ENCODE measurements around the gene SLC25A34.

Gene SLC25A34

DNA sequence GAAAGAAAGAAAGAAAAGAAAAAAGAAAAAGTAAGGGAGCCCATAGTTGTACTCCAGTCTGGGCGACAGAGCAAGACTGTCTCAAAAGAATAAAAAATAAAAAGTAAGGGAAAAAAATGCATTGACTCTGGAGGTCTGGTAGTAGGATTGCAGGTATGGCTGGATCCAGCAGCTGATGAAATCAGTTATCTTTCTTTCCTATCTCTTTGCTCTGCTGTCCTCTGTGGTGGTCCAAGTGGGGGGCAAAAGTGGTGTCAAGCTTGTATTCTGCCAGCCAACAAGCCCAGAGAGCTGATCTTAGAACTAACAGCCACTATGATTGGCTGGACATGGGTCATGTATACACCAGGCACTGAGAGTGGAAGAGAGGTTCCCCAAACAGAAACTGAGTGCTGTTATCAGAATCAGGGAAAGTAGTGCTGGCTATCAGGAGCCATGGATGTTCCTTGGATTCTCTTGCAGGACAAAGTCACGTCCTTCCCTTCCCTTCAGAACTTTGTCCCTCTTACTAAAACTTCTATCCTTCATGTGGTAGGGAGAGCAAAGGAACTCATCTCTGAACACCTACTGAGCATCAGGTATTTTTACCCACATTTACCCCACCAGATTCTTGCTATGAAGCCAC, 19.1 kb downstream of the SLC25A34 start:
- no peak for DNase-seq

DNA sequence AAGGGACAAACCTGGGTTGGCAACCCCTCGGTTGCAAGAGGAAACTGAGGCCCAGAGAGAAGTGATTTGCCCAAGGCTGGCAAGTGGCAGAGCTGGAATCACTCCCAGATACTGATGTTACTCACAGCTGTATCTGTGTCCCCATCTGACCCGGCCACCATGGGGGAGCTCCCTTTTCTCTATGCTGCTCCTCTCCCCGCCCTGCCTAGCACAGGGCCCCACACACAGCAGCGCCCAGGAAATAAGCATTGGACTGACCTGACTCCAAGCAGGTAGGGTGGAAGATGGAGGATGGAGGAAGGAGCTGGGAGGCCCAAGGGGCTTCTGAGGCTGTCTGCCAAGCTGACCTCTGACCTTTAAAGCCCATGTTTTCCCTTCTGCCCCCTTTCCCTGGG, 19.6 kb downstream of the SLC25A34 start:
- no peak for DNase-seq

DNA sequence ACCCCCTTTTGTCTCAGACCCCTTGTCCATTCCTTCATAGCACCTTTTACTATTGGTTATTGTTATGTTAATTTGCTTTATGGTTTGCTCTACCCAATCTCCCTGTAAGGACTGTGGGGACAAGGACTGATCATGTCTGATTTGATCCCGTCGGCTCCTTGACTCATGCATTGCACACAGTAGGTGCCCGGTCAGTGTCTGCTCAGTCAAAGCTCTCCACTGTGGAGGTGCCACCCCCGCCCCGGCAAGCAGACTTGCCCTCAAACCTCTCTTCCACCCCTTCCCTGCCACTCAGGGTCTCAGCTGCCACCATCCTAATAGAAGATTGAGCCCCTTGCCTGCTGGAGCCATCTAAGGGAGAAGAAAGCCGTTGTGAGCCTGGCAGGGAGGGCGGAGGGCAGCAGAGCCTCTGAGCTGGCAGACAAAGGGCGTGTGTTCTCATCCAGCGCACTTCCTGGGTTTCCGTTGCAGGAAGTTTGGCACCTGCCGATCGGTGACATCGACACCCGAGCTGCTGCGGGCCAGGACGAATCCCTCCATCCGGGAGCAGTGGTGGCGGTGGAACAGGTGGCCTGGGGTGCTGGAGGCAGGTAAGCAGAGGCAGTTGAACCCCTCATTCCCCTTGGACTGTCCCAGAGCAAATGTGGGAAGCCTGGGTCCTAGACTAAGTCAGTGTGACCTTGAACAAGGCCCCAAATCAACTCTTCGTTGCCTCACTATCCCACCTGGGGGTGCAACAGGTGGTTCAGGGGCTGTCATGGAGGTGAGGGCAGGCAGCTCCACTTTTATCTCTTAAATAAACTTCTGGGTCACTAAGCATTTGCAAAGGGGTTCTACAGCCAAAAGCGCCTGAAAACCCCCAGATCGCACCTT, 20.3 kb downstream of the SLC25A34 start:
- no peak for DNase-seq

DNA sequence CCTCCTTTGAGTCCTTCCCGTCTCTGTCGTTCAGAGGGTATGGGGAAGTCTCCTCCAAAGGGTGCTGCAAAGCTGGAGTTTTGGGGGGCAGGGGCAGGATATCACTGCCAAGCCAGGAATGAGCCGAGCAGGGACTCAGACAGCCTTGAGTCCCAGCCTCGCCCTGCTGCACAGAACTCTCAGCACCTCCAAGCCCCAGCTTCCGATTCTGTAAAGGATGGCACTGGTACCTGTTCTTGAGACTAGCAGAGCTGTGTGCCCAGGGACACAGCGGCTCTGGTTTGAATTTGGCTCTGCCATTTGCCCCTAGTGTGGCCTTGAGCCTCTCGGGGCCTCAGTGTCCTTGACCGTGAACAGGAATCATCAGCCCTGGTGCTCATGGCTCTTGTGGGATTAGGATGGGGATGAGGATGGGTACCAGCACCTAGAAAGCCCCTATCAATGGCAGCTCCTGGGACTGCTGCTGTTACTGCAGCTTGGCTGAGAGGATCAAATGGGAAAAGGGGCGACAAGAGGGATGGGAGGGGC, 21.0 kb downstream of the SLC25A34 start:
- DNase-seq: no peak

DNA sequence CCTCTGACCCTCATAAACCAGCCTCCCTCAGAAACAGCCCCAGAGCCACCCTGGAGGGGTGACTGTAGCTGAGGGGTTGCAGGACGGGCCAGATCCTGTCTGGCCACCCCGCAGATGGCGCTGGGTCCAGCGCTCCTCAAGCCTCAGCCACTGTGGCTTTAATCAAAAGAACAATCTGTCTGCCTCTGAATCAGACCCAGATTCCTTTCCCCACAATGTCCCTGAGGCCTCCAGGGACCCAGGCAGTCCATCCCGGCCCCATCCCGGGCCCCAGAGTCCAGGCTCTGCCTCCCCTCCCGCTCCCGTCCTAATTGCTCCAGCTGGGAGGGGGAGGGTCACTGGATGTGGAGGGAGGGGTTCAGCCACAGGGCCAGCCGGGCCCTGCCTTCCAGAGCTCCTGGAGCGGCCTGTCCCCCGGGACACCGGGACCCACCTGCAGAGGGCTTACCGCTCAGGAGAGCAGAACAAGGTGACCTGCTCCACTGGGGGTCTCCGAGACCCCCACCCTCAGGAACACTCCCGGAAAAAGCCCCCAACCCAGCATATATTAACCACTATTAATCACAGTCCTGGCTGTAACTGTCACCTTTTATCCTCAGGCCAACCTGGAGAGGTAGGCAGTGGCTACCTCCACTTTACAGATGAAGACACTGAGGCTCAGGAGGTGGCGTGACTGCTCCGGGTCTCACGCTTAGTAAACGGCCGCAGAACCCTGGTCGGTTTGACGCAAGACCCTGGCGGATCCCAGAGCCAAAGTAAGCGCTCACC, 21.7 kb downstream of the SLC25A34 start:
- DNase-seq: no peak

DNA sequence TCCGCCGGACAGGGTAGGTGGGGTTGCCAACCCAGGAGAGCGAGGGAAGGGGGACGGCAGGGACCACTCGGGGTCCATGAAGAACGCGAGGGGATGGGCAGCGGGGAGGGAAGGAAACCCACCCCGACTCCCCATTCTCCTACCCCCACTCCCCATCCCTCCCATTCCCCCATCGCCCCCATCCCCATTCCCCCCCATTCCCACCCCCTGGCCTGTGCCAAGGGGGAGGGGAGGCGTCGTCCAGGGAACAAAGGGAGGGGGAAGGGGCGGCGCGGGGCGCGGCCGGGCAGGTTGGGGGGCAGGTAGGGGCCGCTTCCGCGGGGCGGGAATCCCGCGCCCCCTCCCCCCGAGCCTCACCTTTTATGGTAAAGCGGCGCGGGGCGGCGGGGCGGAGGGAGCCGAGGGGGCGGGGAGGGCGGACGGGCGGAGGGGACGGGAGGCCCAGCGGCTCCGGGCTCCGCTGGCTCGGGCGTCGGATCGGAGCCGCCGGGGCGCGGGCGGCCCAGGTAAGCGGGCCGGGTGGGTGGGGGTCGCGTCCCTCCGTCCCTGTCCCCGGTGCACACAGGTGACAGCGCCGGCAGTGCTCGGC, 22.4 kb downstream of the SLC25A34 start, which contains the start of gene FBLIM1:
Gene FBLIM1 (plus strand): TSS at position 453 of the 589 bp plus-strand sequence. CDS start 6,189 bp downstream, outside the sequence.
- no peak for DNase-seq

DNA sequence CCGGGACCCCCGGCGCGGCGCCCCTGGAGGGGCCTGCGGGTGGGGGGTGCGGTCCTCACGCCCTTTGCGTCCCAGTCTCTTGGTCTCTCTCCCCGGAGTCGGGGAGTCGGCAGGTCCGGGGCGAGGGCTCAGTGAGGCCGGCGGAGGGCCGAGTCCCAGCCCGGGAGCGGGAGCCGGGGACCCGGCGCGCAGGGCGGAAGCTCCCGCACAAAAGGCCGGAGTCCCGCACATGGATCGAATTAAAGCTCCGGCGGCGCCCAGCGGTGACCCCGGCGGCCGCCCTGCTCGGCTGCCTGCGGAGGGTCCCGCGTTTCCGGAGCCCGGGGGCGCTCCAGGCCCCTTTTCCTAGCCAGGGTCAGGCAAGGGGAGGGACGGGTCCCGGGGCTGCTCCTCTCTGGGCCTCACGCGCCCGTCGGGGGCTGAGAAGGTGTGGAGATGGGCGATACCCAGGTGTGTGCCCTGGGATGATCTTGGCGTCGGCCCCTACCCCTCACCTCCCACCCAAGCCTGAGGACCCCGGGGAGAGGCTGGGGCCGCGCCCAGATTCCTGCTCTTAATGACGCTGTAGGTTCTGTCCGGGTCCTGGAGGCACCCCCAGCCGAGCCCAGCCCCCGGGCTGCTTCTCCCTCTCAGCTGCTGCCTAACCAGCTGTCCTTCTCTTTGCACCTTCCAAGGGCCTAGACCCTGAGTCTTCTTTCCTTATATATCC, 23.0 kb downstream of the SLC25A34 start:
- DNase-seq: no peak

DNA sequence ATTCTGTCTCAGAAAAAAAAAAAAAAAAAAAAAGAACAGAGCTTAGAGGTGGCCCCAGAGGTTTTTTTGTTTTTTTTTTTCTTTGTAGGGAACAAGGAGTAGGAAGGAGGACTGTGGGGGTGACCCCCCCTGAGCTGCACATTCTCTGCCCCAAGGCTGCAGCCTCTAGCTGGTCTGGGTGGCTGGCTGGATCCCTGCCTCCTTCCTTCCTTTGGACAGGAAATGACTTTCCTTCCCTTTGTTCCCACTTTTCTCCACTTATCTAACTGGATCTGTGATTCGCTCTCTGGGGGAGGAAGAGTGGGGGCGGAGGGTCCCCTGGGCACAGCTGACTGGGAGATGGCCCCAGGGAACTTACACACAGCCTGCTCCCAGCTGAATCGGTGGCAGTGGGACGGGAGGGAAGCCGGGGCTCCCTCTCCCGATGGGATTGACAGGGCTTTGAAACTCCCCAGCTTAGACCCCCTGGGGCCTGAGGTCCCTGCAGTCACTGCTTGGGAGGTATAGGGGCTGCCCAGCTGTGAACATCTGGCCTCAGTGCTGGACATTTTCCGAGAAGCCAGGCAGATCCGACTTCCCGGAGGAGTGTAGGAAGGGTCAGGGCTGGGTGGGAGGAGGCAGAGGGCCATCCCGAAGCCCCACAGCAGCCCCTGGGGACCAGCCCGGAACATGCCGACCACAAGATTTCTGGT, 24.6 kb downstream of the SLC25A34 start:
- no peak for DNase-seq

DNA sequence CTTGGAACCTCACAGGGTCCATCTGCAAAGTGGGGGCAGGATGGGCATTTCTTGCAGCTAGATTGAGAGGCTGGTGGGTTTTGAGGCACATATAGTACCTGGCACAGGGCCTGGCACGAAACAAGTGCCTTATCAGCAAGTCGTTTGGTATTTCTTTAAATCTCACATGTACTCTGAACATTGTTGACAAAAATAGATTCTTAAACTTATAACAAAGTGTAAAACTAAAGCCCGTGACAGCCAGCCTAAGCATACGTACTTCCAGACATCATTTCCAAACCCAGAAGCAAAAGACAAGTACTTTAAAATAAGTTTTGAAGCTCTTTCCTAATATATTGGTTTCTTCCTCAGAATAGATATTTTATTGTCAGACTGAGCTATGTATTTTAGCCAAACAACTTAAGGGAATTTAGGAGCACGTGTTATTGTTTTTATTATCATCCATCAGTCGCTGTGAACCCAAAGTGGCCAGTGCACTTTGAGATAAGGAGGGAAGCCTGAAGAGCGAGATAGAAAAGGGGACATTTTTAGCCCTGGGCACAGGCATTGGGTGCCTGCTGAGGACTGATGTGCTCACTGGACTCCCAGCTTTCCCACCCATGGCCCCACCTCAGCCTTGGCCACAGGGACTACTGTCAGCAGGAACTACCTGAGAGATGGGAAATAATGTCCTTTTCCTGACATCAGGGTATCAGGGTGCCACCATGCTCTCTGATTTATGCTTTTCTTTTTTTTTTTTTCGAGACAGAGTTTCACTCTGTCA, 25.5 kb downstream of the SLC25A34 start:
- DNase-seq: no peak

DNA sequence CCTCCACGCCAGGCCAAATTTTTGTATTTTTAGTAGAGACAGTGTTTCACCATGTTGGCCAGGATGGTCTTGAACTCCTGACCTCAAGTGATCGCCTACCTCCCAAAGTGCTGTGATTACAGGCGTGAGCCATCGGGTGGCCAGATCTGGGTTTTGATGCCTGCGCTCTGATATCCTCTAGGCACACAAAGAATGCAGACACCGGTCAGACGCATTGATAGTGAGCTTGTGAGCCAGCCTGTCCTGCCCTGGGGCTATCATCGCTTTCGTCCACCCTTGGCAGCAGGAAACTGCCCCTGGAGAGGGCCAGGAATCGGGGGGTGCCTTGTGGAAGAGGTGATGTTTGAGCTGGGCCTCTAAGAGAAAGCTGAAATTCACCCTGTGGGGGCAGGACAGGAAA, 26.5 kb downstream of the SLC25A34 start:
- DNase-seq: no peak

DNA sequence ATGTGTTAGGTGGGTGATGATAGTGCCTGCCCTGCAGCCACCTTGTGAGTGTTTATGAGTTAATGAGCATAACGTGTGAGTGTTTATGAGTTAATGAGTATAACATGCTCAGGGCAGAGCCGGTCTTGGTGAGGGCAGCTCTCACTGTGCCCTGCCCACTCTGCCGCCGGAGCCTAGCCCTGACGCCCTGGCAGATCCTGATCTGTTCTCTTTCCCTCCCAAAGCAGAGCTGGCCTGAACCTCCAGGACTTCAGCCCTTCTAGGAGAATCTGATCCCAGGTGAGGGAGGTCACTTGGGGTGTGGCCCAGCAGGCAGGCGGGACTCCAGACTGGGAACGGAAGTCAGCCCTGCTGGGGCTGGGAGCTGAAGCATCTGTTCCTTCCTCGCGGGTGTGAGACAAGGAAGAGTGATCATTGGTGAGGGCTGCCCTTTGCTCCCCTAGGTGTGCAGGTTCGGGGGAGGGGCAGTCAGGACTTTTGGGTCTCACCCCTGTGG, 28.3 kb downstream of the SLC25A34 start:
- DNase-seq: no peak

DNA sequence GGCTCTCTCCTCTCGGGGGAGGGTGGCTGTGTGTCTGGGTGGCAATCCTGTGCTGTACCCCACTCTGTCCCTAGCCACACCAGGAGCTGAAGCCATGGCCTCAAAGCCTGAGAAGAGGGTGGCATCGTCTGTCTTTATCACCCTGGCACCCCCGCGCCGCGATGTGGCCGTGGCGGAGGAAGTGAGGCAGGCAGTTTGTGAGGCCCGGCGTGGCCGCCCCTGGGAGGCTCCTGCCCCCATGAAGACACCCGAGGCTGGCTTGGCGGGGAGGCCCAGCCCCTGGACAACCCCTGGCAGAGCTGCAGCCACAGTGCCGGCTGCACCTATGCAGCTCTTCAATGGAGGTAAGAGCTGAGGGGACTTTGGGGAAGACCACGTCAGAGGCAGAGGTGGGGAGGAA, 28.8 kb downstream of the SLC25A34 start:
- no peak for DNase-seq

DNA sequence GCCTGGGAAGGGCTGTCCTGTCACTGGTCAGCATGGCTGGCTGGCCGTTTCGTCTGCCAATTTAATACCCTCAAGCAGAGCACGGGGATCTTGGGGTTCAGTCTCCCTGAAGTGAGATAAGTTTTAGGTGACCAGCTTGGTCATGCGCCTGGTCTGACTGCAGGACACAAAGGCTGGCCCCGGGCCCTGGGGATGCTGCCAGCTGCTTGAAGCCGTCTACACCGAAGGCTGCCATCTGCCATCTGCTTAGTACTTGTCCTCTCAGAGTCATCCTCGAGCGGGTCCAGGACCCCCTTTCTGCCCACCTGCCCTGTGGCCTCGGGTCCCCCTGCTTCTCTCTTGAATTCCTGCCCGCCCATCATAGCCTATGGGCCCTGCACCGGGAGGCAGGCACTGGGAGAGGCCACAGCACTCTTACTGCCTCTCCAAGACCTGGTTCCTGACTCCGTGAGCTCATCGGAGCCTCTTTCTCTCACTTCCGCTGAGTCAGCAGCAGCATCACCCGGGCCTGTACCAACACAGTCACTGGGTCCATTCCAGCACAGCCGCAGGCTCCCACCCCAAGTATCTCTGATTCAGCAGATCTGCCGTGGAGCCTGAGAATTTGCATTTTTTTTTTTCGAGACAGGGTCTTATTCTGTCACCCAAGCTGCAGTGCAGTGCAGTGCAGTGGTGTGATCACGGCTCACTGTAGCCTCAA, 29.6 kb downstream of the SLC25A34 start:
- DNase-seq: peak; percentile 11

DNA sequence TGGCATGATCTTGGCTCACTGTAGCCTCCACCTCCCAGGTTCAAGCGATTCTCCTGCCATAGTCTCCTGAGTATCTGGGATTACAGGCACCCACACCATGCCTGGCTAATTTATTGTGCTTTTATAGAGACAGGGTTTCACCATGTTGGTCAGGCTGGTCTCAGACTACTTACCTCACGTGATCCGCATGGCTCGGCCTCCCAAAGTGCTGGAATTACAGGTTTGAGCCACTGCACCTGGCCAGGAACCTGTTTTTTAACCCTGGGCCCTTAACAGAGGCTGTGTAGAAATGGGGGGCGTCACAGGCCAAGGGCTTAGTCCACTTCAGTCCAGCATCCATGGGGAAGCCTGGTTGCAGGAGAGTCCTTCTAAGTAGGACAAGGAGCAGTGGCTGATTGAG, 31.9 kb downstream of the SLC25A34 start:
- DNase-seq: no peak

DNA sequence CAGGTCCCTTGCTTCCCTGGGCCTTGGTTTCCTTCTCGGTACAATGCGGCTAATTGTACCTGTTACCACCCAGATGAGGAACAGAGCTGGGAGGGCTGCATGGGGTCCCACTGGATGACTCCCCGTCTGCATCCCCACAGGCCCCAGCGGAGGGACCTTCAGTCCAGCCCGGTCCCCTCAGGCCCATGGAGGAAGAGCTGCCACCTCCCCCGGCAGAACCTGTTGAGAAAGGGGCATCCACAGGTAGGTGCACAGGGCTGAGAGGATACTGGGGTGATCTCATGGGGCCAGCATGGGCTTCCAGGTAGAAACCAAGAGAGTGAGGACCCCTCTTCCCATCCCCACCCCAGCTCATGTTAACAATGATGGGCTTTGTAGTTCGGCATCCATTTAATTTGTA, 32.3 kb downstream of the SLC25A34 start:
- DNase-seq: no peak

DNA sequence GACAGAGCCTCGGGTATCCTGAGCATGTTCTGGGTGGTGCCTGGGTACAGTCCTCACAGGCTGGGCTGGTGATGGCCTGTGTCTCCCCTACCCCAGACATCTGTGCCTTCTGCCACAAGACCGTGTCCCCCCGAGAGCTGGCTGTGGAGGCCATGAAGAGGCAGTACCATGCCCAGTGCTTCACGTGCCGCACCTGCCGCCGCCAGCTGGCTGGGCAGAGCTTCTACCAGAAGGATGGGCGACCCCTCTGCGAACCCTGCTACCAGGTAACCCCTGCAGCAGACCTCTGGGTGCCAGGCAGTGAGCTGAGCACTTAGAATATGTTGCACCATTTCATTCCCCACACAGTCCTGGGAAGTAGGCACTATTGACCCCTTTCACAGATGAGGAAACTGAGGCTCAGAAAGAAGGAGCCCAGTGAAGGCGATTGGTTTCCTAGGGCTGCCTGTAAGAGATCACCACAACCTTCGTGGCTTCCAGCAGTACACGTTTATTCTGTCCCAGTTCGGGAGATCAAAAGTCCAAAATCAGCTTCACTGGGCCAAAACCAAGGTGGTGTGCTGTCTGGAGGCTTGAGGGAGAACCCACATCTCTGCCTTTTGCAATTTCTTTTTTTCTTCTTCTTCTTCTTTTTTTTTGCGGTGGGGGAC, 34.4 kb downstream of the SLC25A34 start:
- no peak for DNase-seq

DNA sequence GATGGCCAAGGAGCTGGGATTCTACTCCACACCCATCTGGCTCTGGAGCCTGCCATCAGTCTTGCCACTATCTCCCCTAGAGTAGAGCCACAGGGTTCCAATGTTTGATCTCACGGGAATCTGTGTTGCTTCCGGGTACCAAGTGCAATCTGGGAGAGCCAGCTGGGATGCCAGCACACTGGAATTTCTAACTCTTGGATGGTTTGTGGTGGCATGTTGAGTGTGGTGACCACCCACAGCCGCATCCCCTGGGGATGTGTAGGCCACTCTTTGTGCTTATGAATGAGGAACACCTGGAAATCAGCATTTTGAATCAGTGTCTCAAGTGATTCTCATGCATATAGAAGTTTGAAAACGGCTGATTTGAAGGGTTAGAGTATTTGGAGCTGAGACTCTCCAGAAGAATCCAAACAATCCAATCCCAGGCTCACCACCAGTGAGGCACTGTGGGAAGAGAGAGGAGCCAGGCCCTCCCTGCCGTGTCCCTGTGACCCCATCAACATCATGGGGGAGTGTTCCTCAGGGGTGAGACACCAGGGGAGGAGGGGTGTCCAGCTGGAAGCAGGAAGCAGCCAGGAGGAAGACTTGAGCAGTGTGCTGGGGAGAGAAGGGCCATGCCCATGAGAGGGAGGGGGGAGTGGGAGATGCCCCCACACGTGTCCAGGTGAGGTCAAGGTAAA, 35.9 kb downstream of the SLC25A34 start:
- no peak for DNase-seq

DNA sequence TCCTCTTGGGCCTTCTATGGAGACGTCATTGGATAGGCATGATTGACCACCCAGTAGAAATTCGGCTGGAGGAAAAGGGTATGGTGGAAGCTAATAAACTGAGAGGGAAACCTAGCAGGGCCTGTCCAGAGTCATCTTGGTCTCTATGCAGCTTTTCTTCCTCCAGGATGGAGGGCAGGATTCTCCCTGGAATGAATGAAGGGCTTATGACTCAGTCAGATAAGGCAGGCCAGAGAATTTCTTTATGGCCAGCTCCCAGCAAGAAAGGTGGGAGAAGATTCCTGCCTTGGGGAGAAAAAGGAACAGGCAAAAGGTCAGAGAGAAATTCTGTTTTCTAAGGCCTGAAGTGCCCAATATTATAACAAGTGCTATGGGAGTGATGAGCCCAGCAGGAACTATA, 39.6 kb downstream of the SLC25A34 start:
- no peak for DNase-seq
